Epithelial cell of prostate (primary cell): Measurements from ENCODE around the gene S100A4.
"Not testable (repeated sequence)": the region's sequence is repeated elsewhere in the genome, so short reads cannot be mapped to it uniquely, and the experiment has no call there.

Experiments used
- DNase-seq: peaks from one replicate; pipeline ENCODE4 v3.0.0-alpha.2; 2011; ENCODE audit warnings: low read depth, low spot score
- H3K27ac ChIP-seq: fragments of 450-650 bp; 2 replicates; pipeline ENCODE4 v1.5.1; 2017; ENCODE audit warnings: mild to moderate bottlenecking

Gene S100A4

DNA sequence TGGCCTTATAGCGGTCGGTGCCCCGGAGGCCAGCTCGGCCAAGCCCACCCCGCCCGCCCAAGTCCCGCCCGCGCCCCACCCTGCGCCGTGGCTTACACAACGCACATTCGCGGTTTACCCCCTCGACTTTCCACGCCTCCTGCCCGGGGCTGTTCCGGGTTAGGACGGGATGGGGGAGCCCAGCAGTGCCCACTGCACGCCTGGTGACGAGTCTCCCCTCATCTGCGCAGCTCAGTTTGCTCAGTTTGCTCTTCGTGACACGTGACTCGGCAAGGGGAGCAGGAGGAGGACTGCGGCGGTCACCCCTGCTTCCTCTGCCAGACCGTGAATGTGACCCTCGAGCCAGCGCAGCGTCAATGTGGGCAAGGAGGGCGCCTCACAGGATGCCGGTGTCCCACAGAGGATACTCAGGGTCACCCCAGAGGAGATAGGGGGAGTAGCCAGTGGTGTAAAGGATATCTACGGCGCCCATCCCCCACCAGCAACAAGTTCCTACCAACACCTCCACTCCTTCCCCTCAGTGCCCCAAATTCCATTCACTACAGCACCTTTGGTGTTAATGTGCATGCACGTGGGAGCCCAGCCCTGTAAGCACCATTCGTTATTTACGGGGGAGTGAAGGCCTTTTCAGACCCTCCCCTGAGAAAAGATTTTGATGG is 9.5 kb downstream of the S100A4 start:
- peak overlapping the region; percentile 98 for H3K27ac ChIP-seq
- no peak for DNase-seq

DNA sequence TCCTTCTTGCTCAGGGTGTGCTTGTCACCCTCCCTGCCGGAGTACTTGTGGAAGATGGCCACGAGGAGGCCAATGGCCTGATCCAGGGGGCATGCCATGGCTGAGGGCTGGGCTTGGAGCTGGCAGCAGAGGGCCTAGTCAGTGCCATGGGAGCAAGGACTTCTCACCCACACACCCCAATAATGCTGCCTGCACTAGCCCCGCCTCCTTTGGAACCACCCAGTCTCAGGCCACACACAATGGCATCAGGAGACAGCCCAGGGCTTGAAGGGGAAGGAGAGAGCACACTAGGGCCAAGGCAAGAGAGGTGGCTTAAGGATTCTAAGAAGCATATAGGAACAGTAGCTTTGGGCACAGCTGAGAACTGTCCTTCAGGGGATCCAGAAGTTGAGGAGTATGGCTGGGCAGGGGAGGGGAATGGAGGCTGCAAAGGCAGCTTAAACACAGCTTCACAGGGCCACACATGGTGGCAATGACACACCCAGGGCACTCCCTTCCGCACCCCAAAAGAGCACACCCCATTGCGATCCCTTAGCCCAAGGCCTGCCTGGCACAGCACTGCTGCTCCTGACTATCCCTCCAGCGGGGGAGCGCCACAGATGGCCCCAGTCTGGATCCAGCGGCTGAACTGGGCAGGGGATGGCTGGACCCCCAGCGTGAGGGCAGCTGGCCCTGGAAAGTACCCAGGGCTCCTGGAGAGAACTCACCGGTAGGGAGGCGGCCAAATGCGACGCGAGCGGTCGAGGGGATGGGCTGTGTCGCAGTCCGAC is 10.2 kb downstream of the S100A4 start, which contains the start of gene S100A6:
Gene S100A6 (minus strand): TSS at position 750 of the 770 bp plus-strand sequence. CDS start 652 bp downstream, at position 98.
- H3K27ac ChIP-seq = peak within 1 kb of the TSS; percentile 98
- no peak for DNase-seq

DNA sequence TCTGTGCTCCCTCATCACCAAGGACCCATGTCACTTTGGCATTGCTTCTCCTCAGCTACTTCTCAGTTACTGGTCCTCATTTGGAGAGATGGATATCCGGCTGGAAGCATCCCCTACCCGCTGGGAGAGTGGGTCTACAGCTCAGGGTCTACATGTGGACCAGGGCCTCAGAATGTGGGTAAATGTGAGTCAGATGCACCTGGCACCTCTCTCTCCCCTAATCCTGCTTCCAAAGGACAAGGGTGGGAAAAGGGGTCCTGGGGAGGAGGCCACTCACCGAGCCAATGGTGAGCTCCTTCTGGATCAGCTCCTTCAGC is 10.7 kb downstream of the S100A4 start:
- no peak for DNase-seq
- H3K27ac ChIP-seq = peak overlapping the region; percentile 98

DNA sequence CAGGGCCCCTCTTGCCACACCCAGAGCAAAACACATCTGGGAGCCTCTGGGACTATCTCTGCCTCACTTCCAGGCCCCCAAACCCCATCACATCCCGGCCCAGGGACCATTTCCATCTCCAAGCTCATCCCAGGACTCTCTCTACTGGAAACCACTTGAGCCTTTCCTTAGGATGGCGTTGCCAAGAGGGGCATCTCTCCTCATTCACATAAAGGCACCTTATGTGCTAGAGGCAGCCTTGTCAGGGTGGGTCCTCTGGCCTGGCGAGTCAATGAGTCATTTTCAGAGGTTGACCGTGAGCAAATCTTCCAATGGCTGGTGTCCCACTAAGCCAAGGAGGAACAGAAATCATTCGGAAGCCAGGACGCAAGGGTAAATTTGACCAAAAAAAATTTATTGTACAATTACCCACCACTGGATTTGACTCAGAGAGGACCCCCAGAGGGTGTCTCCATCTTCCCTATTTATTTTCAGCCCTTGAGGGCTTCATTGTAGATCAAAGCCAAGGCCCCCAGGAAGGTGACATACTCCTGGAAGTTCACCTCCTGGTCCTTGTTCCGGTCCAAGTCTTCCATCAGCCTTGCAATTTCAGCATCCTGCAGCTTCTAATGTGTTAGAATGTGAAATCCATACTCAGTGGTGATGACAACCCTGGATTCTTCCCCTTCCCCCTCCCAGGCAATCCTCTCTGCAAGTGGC is 11.2 kb downstream of the S100A4 start:
- no peak for DNase-seq
- peak overlapping the region; percentile 98 for H3K27ac ChIP-seq

DNA sequence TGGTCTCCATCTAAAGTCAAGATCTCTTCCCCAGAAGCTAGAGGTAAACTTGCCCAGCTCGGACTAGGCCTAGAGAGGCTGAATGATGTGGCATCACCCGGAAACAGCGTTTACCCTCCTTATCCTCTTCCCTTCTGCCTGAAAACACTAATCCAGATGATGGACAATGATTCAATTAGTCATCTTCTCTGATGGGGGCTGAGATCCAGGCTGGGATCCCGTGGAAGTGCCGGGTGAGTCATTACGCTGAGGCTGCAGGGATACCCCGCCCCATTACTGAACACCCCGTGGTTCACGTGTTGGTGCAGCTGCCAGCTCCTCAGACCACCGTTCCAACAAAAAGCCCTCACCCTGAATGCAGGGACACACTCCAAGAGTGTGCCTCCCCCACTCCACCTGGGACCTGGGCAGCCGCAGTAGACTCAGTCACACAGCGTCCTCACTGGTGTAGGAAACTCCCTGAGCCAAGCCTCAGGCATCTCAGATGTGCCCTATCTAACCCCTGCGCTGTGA is 11.9 kb downstream of the S100A4 start:
- DNase-seq = peak; percentile 79
- peak overlapping the region; percentile 98 for H3K27ac ChIP-seq

DNA sequence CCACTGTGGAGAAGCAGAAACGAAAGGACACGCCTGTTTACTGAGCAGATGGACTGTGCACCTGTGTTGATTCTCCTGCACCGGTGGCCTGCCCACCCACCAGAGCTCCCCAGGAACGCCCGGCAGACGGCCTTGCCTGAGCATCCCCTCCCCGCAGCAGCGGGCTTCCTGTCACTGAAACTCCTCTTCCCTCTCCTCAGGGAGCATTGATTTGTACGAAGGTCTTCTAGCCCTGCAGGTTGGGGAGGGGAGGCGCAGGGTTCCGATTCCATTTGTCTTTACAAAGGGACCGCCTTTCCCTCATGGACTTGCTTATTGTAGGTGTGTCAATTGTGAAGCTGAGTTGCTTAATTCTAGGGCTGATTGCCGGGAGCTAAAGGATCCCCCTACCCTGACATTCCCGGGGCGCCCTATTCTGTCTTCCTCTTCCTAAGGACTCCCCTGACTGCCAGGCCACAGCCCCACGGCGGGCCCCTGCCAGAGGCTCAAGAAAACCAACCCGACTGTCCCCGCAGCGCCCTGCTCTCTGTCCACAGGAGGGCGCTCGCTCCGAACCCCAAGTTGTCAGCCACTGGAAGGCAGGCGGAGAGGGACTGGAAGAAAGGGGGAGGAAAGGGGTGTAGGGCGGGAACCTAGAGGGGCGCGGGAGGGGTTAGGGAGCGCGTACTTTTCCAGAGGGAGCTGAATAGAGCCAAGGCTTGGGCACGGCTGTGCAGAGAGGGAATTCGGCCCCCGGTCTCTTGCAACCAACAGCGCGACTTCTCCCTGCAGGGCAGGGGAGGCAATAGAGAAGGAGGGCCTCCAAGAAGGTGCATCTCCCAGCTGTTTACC is 12.6 kb downstream of the S100A4 start:
- DNase-seq = no peak
- H3K27ac ChIP-seq = peak overlapping the region; percentile 98

DNA sequence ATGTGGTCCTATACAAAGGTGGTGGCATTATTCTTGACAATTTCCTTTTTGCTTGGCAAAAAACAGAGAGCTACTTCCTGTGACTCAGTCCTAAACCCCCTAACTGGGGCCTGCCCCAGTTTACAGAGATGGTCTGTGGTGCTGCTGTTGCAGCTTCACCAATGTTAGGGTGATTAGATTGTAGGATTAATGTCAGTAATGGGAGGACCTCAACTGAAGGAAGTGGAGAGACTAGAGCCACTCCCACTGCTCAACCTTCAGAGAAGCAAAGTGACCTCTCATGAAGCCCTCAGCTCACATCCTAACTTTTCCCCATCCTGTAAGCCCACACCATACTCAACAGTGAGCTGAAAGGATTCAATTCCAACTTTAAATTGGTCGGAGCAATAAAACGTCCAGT is 13.4 kb downstream of the S100A4 start:
- peak overlapping the region; percentile 98 for H3K27ac ChIP-seq
- no peak for DNase-seq

DNA sequence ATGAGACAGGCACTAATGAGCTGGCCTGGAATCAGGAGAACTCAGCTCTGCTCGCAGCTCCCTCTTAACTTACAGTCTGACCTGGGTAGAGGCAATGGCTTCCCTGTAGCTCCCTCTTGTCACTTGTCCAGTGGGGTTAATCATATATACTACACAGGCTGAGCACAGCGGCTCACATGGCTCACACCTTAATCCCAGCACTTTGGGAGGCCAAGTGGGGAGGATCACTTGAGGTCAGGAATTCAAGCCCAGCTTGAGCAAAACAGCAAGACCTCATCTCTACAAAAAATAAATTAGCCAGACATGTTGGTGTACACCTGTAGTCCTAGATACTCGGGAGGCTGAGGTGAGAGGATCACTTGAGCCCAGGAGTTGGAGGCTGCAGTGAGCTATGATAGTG is 14.0 kb downstream of the S100A4 start:
- no peak for DNase-seq
- peak overlapping the region; percentile 98 for H3K27ac ChIP-seq

DNA sequence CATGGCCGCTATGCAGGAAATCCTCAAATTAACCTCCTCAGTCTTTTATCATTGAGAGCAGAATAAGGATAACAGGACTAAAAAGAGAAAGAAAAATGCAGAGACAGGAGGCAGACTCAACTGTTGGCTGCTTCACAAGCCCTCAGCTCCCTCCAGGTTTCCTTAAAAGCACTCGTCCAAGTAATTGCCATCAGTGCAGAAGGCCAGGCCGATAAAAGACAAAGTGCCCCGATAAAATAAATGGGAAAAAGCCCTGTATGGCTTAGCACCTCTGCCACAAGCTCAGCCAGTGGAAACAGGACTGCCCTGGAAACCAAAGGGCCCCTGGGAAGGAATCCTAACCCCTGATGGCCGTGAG is 17.9 kb downstream of the S100A4 start:
- no peak for DNase-seq

DNA sequence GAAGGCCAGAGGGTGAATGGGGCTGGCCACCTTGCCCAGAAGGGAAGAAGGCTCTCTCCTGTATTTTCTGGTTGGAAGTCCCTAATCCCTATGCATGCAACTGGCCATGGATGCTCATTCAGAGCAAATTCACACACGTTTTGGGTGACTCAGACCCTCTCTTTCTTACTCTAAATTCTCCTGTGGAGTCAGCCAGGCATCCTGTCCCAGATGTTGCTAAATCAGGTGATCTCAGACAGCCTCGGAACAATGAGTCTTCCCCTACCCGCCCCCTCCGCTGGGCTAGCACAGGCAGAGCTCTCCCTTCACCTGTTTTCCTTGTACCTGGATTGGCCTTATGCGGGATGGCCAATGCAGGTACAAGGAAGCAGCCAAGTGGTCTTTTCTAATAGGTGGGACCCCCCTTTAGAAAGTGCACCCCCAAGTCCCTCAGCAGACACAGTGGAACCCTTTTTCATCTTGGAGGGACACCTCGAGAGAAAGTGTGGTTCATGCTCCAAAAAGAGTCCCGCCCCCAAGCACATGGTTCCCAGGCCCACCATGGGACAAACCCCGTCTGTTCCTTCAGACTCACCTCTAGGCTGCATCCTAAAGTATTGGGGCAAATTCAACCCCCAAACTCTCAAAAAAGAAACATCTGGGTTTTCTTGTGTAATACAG is 18.5 kb downstream of the S100A4 start:
- DNase-seq = peak; percentile 84
- H3K27ac ChIP-seq = peak overlapping the region; percentile 98

More for the DNA sequence above, 17.9 kb downstream of the S100A4 start:
- H3K27ac ChIP-seq = peak overlapping the region; percentile 98

DNA sequence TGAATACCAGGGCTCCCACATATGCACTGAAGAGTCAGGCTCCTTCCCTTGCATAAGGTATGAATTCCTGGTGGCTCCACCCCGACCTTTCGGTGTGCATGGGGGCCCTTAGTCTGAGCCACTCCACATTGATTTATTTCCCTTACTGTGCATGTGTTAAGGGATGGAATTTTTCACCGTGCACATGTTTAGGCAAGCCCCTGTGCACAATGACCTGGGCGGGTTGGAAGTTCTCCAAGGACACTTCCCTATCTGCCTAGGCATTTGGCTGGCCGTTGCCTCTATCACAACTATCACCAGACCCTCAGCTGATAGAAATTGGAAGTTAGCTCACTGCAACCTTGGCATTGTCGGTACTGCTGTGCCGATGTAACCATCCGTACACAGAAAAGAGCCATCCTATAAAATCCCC is 19.5 kb downstream of the S100A4 start:
- peak; percentile 69 for DNase-seq
- peak overlapping the region; percentile 98 for H3K27ac ChIP-seq

DNA sequence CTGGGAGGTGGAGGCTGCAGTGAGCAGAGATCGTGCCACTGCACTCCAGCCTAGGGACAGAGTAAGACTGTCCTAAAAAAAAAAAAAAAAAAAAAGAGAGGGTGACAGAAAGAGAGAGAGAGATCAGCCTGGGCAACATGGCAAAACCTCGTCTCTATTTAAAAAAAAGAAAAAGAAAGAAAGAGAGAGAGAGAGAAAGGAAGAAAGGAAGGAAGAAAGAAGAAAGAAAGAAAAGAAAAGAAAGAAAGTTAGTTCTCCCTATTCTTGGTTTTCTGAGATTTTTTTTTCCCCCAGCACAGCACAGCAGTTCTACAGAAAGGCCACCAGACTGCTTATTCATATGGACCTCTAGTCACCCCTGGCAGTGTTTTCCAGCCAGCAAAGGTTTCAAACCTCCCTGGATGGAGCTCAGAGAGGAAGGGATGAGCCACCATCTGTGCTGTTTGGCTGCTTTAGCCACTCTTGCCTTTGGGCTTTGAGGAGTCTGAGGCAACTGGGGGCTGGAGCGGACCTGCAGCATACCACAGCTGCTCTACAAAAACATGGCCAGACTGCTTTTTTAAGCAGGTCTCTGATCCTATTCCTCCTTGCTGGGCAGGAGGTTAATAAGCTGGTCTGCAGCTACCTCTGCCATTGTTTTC is 20.4 kb downstream of the S100A4 start:
- DNase-seq = no peak
- H3K27ac ChIP-seq = peak overlapping the region; percentile 98

DNA sequence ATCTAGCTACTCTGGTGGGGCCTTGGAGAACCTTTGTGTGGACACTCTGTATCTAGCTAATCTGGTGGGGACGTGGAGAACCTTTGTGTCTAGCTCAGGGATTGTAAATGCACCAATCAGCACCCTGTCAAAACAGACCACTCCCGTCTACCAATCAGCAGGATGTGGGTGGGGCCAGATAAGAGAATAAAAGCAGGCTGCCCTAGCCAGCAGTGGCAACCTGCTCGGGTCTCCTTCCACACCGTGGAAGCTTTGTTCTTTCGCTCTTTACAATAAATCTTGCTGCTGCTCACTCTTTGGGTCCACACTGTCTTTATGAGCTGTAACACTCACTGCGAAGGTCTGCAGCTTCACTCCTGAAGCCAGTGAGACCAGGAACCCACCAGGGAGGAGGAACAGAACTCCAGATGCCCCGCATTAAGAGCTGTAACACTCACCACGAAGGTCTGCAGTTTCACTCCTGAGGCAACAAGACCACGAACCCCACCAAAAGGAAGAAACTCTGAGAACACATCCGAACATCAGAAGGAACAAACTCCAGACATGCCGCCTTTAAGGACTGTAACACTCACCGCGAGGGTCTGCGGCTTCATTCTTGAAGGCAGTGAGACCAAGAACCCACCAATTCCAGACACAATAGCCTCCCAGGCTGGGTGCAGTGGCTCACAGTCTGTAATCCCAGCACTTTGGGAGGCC is 23.1 kb downstream of the S100A4 start:
- DNase-seq, H3K27ac ChIP-seq: not testable (repeated sequence)

DNA sequence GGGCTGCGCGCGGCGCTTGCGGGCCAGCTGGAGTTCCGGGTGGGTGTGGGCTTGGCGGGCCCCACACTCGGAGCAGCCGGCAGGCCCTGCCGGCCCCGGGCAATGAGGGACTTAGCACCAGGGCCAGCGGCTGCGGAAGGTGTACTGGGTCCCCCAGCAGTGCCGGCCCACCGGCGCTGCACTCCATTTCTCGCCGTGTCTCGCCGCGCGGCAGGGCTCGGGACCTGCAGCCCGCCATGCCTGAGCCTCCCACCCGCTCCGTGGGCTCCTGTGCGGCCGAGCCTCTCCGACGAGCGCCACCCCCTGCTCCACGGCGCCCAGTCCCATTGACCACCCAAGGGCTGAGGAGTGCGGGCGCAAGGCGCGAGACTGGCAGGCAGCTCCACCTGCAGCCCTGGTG is 23.8 kb downstream of the S100A4 start:
- not testable (repeated sequence) for H3K27ac ChIP-seq, DNase-seq

DNA sequence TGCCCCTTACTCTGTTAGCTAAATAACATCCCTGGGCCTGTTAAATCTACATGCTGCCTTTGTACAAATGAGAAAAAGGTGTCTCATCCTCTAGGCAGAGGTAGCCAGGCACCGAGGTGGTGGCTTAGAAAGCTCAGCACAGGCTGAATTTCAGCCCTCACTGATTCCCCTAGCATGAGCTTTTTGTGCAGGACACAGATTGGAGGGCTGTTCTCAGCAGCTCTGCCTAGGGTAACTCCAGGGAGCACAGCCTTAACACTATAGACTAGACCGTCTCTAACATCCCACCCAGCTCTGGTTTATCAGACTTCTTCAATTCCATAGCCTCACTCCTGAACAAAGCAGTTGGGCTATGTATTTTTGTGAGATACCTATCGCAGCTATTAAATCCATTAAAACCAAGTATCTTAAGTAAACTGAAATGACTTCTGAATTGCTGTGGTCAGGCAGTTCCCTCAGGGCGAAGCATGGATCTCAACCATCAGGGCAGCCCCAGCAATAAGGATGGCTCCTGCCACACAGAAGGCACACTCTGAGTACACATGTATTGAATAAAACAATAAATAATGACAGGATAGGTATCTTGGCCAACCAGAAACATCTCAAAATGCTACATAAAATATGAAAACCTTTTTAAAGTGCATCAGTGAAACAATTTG is 24.7 kb downstream of the S100A4 start:
- no peak for DNase-seq
- H3K27ac ChIP-seq = no peak overlapping the region

DNA sequence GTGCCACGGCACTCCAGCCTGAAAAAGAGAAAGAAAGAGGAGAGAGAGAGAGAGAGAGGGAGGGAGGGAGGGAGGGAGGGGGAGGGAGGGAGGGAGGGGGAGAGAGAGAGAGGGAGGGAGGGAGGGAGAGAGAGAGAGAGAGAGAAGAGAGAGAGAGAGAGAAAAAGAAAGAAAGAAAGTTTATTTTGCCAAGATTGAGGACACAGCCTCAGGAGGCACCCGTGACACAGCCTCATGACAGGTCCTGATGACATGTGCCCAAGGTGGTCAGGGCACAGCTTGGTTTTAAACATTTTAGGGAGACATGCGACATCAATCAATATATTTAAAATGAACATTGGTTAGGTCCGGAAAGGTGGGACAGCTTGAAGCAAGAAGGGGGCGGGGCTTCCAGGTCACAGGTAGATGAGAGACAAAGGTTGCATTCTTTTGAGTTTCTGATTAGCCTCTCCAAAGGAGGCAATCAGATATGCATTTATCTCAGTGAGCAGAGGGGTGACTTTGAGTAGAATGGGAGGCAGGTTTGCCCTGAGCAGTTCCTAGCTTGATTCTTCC is 25.4 kb downstream of the S100A4 start:
- not testable (repeated sequence) for H3K27ac ChIP-seq, DNase-seq

DNA sequence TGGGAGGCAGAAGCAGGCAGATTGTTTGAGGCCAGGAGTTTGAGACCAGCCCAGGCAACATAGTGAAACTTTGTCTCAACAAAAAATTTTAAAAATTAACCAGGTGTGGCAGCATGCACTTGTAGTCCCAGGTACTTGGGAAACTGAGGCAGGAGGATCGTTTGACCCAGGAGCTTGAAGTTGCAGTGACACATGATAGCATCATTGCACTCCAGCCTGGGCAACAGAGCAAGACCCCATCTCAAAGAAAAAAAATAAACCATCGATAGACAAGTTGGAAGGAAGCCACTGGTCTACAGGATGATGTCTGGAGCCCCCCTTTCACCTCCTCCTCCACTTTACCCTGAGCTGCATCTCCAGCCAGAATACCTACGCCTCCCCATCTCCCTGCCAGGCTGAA is 26.4 kb downstream of the S100A4 start:
- H3K27ac ChIP-seq = no peak overlapping the region
- DNase-seq = no peak
